Neural progenitor cell (in vitro differentiated cells): ENCODE data around the gene FGFBP2. TPM values are rescaled to one million over a fixed set of nuclear protein-coding genes. Genes with fewer than 3 reads are reported as not detected.

Experiments used
- DNase-seq: peaks from one replicate; pipeline ENCODE4 v3.0.0-alpha.2; 2016; ENCODE audit warnings: low spot score
- H2AFZ ChIP-seq: fragments of 200-600 bp; sonication (generic); replicated peaks from 2 replicates; pipeline ENCODE4 v1.6.1; 2016; ENCODE audit warnings: antibody characterized with exemption
- H3F3A ChIP-seq: fragments of 200-600 bp; sonication (generic); 2 replicates; pipeline ENCODE4 v1.6.1; 2016; ENCODE audit warnings: antibody characterized with exemption, low read depth
- H3K27ac ChIP-seq: fragments of 200-600 bp; sonication (generic); 2 replicates; pipeline ENCODE4 v1.5.1; 2016; ENCODE audit warnings: mild to moderate bottlenecking
- H3K27me3 ChIP-seq: fragments of 200-600 bp; sonication (generic); 2 replicates; pipeline ENCODE4 v1.6.1; 2016; ENCODE audit warnings: mild to moderate bottlenecking, moderate library complexity
- H3K36me3 ChIP-seq: fragments of 200-600 bp; sonication (generic); 2 replicates; pipeline ENCODE4 v1.5.1; 2016
- H3K4me1 ChIP-seq: fragments of 200-600 bp; sonication (generic); 2 replicates; pipeline ENCODE4 v1.6.1; 2016; ENCODE audit warnings: mixed run types
- H3K4me2 ChIP-seq: fragments of 200-600 bp; sonication (generic); 2 replicates; pipeline ENCODE4 v1.6.1; 2016
- H3K4me3 ChIP-seq: fragments of 200-600 bp; sonication (generic); 2 replicates; pipeline ENCODE4 v1.5.1; 2016
- H3K79me2 ChIP-seq: fragments of 200-600 bp; sonication (generic); 2 replicates; pipeline ENCODE4 v1.6.1; 2016; ENCODE audit warnings: low read depth
- H3K9ac ChIP-seq: fragments of 200-600 bp; sonication (generic); 2 replicates; pipeline ENCODE4 v1.6.1; 2016
- H3K9me3 ChIP-seq: fragments of 200-600 bp; sonication (generic); 2 replicates; pipeline ENCODE4 v1.5.1; 2016; ENCODE audit warnings: low read depth
- H4K20me1 ChIP-seq: fragments of 200-600 bp; sonication (generic); 2 replicates; pipeline ENCODE4 v1.6.1; 2016; ENCODE audit warnings: low read depth
- H3K27ac Mint-ChIP-seq: 3 replicates; pipeline ENCODE4 v1.8.0; 2021; ENCODE audit warnings: mixed read lengths
- H3K27me3 Mint-ChIP-seq: 2 replicates; pipeline ENCODE4 v1.8.0; 2022; ENCODE audit warnings: low read depth, mild to moderate bottlenecking, inconsistent platforms, moderate library complexity, mixed read lengths; ENCODE audit not compliant: insufficient read depth
- H3K36me3 Mint-ChIP-seq: 3 replicates; pipeline ENCODE4 v1.8.0; 2021; ENCODE audit warnings: mixed read lengths
- H3K4me1 Mint-ChIP-seq: 3 replicates; pipeline ENCODE4 v1.8.0; 2021; ENCODE audit warnings: mixed read lengths
- H3K4me3 Mint-ChIP-seq: 3 replicates; pipeline ENCODE4 v1.8.0; 2021; ENCODE audit warnings: mild to moderate bottlenecking, moderate library complexity, mixed read lengths
- H3K9me3 Mint-ChIP-seq: 3 replicates; pipeline ENCODE4 v1.8.0; 2020; ENCODE audit warnings: mixed read lengths
- CTCF ChIP-seq: fragments of 200-600 bp; sonication (generic); IDR thresholded peaks from 2 replicates; pipeline ENCODE4 v1.5.1; 2017; ENCODE audit warnings: antibody characterized with exemption, mild to moderate bottlenecking
- EZH2 ChIP-seq: fragments of 200-600 bp; sonication (generic); IDR thresholded peaks from 2 replicates; pipeline ENCODE4 v1.6.1; 2017; ENCODE audit warnings: antibody characterized with exemption, mild to moderate bottlenecking, moderate library complexity
- EZH2phosphoT487 ChIP-seq: fragments of 200-600 bp; sonication (generic); IDR thresholded peaks from 2 replicates; pipeline ENCODE4 v1.6.1; 2017; ENCODE audit warnings: antibody characterized with exemption
- total RNA-seq: library from RNA; depleted of rRNA; stranded (reverse); fragments of >200 nt; gene quantifications from 2 replicates; pipeline ENCODE4 v1.2.3, GENCODE V29; 2015; ENCODE audit warnings: low replicate concordance

FGFBP2 gene
- total RNA-seq, 1 donor from 2014 or later = 1.6 TPM

- Histone ChIP-seq H3K9me3 (no peaks in the 10 kb centered on the region), H3K4me3 (no peak overlapping the region), H3K9ac (no peak overlapping the region), H2AFZ (no peak overlapping the region), H3K27me3 (no peaks in the 10 kb centered on the region), H3F3A (peaks cover 10% of the 10 kb centered on the region), H3K36me3 (peaks cover 6% of the 10 kb centered on the region), H4K20me1 (no peaks in the 10 kb centered on the region), H3K4me1 (no peaks in the 10 kb centered on the region), H3K79me2 (no peaks in the 10 kb centered on the region), H3K4me2 (no peak overlapping the region), H3K27ac (no peak overlapping the region)
- Mint-ChIP-seq H3K4me1 (no peaks in the 10 kb centered on the region), H3K27ac (no peak overlapping the region), H3K36me3 (peaks cover 4% of the 10 kb centered on the region), H3K4me3 (no peak overlapping the region), H3K9me3 (no peaks in the 10 kb centered on the region), H3K27me3 (no peaks in the 10 kb centered on the region)
- no peak for TF ChIP-seq EZH2phosphoT487
- no peak for TF ChIP-seq EZH2
- TF ChIP-seq CTCF = peak; percentile 85
- DNase-seq = peak; percentile 71
Measured at GRCh38 chr4:16001484-16001858, 38.5 kb upstream of the FGFBP2 start.

GRCh38 chr4:16000708-16001483, 37.9 kb upstream of the FGFBP2 start:
- TF ChIP-seq EZH2 (no peak), EZH2phosphoT487 (no peak), CTCF (no peak)
- Histone ChIP-seq H3K79me2 (no peaks in the 10 kb centered on the region), H3K4me3 (no peak overlapping the region), H3K27me3 (no peaks in the 10 kb centered on the region), H3K9ac (no peak overlapping the region), H4K20me1 (no peaks in the 10 kb centered on the region), H3K9me3 (no peaks in the 10 kb centered on the region), H2AFZ (no peak overlapping the region), H3K36me3 (peaks cover 6% of the 10 kb centered on the region), H3F3A (peaks cover 10% of the 10 kb centered on the region), H3K4me1 (no peaks in the 10 kb centered on the region), H3K27ac (no peak overlapping the region), H3K4me2 (no peak overlapping the region)
- Mint-ChIP-seq H3K27me3 (no peaks in the 10 kb centered on the region), H3K27ac (no peak overlapping the region), H3K4me3 (no peak overlapping the region), H3K4me1 (no peaks in the 10 kb centered on the region), H3K9me3 (no peaks in the 10 kb centered on the region), H3K36me3 (peaks cover 4% of the 10 kb centered on the region)
- DNase-seq = no peak

- peaks cover 16% of the 10 kb centered on the region for H3K36me3 Mint-ChIP-seq
- Histone ChIP-seq H3K4me3 (no peak overlapping the region), H3K27me3 (no peaks in the 10 kb centered on the region), H2AFZ (no peak overlapping the region), H3K79me2 (no peaks in the 10 kb centered on the region), H3K27ac (no peak overlapping the region), H3K9me3 (no peaks in the 10 kb centered on the region), H3K9ac (no peak overlapping the region), H3K4me2 (no peak overlapping the region), H3K4me1 (no peaks in the 10 kb centered on the region), H3K36me3 (peaks cover 6% of the 10 kb centered on the region), H3F3A (peaks cover 3% of the 10 kb centered on the region), H4K20me1 (no peaks in the 10 kb centered on the region)
- no peak overlapping the region for H3K27ac Mint-ChIP-seq
- H3K9me3 Mint-ChIP-seq = no peaks in the 10 kb centered on the region
- no peaks in the 10 kb centered on the region for H3K27me3 Mint-ChIP-seq
- no peak for DNase-seq
- no peaks in the 10 kb centered on the region for H3K4me1 Mint-ChIP-seq
- TF ChIP-seq CTCF (no peak), EZH2 (no peak), EZH2phosphoT487 (no peak)
- no peak overlapping the region for H3K4me3 Mint-ChIP-seq
Measured at GRCh38 chr4:15996773-15997172, 33.8 kb upstream of the FGFBP2 start.
